NCI-H82 treated with DMSO at 0.1 percent for 48 hours (cell line): ENCODE data around the gene TUBGCP3.
"Not testable (repeated sequence)": the region's sequence is repeated elsewhere in the genome, so short reads cannot be mapped to it uniquely, and the experiment has no call there.

Source experiments
- DNase-seq: peaks from one replicate; lab custom pipeline; 2025; ENCODE audit not compliant: unreplicated experiment; lab: John Stamatoyannopoulos, UW

Gene TUBGCP3

GRCh38 chr13:112579310-112579843 lies 8.6 kb downstream of the TUBGCP3 start:
- DNase-seq, result no peak

DNA sequence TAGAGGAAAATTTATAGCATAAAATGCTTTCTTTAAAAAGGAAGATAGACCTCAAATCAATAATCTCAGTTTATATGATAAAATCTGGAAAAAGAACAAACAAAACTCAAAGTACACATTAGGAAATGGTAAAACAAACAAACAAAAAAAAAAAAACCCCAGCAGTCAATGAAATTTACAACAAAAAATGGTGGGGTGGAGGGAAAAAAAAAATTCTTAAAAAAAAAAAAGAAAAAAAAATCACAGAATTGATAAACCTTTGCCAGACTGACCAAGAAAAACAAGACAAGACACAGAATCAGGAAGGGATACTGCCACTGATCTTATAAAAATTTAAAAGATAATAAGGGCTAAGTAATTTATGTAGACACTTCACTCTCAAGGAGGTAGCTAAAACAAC lies 11.2 kb downstream of the TUBGCP3 start:
- no peak for DNase-seq

DNA sequence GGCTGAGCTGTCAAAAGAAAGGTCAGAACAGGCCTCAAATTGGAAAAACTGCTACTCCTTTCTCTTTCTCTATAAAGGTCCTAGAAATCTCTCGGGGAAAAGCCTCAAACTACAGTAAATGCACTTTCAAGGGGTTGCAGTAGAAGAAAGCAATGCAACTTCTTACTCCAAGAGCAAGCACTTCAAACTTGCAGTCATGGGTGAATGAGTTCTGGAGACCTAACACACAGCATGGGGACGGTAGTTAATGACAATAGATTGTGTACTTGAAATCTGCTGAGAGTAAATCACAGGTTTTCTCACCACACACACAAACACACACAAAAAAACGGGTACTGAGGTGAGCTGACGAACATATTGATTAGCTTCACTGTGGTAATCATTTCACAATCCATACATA lies 11.8 kb downstream of the TUBGCP3 start:
- no peak for DNase-seq

- DNase-seq, result no peak
These were observed 12.3 kb downstream of the TUBGCP3 start for GRCh38 chr13:112575675-112576074.

DNA sequence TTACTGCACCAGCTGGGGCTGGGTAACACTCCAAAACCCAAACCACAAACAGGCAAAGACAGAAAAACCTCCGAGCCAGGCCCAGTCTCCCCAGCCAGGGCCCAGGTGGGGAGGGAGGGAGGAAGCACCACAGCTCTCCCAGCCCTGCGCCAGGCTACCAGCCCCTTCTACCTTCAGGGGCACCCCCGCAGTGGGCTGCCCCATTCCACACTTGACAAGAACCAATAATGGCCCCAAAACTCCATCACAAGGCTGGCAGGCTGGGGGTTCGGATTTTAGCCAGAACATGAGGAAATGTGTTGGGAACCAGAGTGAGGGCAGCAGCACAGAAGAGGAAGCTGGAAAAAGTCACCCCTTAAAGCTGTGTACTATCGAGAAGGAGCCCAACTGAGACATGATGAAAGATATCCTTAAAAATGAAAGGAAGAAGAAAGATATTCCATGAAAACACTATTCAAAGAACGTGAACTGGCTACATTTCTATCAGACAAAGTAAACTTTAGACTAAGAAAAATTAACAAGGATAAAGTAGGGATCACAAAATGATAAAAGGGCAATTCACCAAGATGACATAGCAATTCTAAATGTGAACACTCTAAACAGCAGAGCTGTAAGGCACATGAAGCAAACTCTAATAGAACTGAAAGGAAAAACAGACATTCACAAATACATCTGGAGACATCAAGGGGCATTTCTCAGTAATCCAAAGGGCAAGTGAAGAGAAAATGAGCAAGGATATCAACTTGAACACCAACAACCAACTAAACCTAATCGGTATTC lies 12.9 kb downstream of the TUBGCP3 start:
- DNase-seq, result no peak

GRCh38 chr13:112574416-112574815 lies 13.5 kb downstream of the TUBGCP3 start:
- no peak for DNase-seq

- DNase-seq, result no peak
These were observed 14.2 kb downstream of the TUBGCP3 start for GRCh38 chr13:112573710-112574109.

DNA sequence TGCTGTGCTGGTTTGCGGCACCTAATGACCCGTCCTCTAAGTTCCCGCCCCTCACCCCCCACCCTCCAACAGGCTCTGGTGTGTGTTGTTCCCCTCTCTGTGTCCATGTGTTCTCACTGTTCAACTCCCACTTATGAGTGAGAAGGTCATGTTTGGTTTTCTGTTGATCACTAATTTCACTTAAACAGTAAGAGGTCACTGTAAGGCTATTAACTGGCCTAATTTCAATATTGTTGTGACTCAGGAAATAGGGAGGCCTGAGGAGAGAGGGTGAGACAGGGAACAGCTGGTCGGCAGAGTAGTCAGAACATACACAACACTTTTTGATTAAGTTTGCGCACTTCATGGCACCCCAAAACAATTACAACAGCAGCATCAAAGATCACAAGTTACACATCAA lies 15.6 kb downstream of the TUBGCP3 start:
- DNase-seq, result no peak

- no peak for DNase-seq
These were observed 18.1 kb downstream of the TUBGCP3 start for GRCh38 chr13:112569821-112570220.

DNA sequence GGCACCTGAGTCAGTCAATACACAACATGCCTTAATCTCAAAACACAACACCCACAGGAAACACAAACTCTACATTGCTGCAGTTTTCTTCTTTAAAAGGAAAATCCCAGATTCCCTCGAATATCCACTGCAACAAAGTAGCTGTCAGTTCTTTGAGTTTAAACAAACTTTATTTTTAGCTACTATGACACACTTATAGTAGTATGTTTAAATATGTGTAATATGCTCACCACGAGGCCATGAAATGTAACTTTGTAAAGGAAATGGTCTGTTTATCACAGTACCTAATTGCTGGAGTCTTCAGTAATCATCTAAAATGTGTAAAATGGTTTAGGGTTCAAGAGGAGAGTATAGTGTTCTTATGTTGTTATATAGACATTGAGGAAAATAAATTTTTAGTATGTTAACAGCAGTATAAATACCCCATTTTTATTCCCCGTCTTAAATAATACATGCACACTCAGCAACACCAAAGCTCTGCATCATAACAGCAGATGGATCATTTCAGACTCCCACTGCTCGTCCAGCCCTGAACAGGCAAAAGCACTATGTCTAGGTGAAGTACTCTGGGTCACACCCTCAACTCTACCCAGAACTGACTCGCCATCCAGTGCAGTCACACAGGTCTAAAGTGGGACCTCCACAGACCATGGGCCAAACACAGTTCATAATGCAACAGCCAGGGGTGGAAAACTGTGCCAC lies 20.6 kb downstream of the TUBGCP3 start:
- DNase-seq, result no peak

DNA sequence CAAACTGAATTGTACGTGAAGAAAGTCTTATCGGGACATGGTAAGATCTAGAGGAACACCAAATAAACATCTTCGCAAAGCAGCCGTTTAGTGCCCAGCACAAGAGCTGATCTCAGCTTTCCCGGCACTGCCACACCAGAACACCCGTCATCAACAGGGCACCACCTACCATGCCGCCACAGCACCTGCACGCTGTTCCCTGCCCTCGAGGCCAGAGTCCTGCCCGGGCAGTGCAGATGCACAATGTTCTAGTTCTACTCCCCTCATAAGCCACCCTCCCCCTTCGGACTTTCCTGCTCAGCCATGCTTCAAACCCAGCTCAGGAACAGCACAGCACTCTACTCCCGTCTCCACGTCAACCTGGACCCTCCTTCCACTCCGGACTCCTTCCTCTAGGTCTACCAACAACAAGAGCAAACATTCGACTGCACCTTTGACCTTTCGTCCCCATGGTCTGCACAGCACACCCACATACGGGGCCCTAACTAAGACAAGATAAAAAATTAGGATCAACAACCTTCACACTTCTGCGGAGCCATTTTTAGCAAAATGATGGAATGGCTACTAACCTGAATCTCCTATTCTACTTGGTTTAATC lies 25.1 kb downstream of the TUBGCP3 start:
- DNase-seq, result no peak

GRCh38 chr13:112562254-112562653 lies 25.7 kb downstream of the TUBGCP3 start:
- no peak for DNase-seq

GRCh38 chr13:112561478-112561877 lies 26.5 kb downstream of the TUBGCP3 start:
- DNase-seq, result no peak

- no peak for DNase-seq
These were observed 29.1 kb downstream of the TUBGCP3 start for GRCh38 chr13:112558696-112559418.

- DNase-seq, result no peak
These were observed 31.4 kb downstream of the TUBGCP3 start for GRCh38 chr13:112556600-112556999.

DNA sequence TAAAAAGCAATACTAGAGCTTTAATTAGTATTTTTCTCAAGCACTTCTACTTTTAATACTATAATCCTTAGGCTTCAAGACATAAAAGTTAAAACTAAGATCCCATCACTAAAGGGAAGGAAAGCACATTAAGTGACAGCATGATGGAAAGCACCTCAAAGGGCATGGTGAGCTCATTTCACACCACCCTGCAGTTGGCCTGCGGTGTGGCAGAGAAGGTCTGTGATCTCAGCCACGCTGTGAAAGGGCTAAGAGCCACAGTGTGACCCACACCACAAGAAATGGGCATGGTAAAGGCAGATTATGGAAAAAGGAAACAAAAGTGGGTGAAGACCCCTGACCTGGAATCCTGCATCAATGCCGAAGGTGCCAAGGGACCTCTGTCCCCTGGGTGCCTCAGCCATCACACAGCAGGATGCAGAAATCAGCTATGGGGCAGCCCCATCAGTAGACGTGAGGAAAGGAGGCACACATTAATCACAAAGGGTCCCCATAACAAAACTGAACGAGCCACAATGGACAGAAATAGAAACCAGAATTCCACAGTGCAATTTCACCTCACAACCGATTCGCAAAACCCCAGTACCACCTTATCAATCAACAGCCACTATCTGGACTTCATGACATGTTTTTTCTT lies 33.6 kb downstream of the TUBGCP3 start:
- no peak for DNase-seq

- not testable (repeated sequence) for DNase-seq
These were observed 39.0 kb downstream of the TUBGCP3 start for GRCh38 chr13:112548975-112549374.

GRCh38 chr13:112545856-112546255 lies 42.1 kb downstream of the TUBGCP3 start:
- no peak for DNase-seq

DNA sequence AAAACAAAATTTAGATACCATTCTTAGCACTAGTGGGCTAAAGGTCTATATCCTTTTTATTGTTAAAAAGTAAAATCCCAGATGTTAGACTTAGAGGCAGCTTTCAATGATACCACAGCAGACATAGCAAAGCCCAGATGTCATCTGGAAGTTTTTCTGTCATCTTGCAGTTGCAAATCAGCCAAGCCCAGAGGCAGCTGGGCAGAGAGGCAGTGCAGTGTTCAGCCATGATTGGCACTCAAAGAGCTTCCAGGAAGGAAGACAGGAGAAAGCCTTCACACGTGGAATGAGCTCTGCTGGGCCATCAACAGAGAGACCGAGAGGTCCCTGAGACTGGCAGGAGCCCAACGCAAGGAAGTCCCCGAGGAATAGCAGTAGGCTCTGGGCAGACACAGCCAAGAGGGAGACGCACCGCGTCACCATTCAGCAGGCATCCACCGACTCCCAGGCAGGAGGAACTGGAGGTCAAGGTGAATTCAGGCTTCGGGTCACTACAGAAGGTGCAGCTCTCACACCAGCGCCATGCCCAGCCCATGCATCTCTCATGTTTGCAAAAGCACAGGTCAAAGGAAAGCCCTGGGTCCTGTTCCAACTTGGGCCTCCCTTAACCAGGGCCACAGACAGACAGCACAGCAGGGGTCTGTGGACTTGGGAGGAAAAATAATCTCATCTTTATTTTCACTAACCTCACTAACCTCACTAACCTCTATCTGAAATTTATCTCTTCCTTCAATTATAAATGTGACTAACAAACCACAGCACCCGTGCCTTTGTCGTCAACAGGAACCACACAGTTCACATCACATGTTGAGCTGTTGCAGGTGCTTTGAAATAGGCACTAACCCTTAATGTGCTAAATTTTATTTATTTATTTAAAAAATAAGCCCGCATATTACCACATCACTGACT lies 54.9 kb downstream of the TUBGCP3 start:
- DNase-seq, result no peak
